GM18502 (cell line): Measurements from ENCODE around the gene F2R.
"Not testable (repeated sequence)": the region's sequence is repeated elsewhere in the genome, so short reads cannot be mapped to it uniquely, and the experiment has no call there.

ENCODE experiments used
- ATAC-seq: cut with Tn5 transposase; IDR thresholded peaks from one replicate; pipeline ENCODE4 v1.9.1; 2021; ENCODE audit warnings: mild to moderate bottlenecking; ENCODE audit not compliant: unreplicated experiment, poor library complexity

The F2R gene

GRCh38 chr5:76747706-76748105 lies 31.8 kb downstream of the F2R start:
- no peak for ATAC-seq

GRCh38 chr5:76751291-76751690 lies 35.4 kb downstream of the F2R start:
- no peak for ATAC-seq

DNA sequence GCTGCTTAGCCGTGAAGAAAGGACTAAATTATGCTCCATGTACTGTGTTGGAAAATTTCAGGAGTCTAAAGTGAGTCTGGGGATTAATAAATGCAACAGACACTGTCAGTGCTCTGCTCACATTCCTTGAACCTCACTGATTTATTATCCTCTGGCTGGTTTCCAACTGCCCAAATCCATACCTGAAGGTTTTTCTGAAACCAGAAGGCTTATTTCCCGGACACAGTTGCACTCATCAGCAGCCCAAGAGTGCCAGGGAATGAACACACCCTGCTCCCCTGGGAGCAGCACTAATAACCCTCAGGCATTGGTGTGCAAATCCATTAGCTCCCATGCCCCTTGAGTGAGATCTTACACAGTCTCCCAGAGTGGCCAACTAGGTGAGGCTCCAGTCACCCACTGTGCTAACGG lies 38.7 kb downstream of the F2R start:
- no peak for ATAC-seq

DNA sequence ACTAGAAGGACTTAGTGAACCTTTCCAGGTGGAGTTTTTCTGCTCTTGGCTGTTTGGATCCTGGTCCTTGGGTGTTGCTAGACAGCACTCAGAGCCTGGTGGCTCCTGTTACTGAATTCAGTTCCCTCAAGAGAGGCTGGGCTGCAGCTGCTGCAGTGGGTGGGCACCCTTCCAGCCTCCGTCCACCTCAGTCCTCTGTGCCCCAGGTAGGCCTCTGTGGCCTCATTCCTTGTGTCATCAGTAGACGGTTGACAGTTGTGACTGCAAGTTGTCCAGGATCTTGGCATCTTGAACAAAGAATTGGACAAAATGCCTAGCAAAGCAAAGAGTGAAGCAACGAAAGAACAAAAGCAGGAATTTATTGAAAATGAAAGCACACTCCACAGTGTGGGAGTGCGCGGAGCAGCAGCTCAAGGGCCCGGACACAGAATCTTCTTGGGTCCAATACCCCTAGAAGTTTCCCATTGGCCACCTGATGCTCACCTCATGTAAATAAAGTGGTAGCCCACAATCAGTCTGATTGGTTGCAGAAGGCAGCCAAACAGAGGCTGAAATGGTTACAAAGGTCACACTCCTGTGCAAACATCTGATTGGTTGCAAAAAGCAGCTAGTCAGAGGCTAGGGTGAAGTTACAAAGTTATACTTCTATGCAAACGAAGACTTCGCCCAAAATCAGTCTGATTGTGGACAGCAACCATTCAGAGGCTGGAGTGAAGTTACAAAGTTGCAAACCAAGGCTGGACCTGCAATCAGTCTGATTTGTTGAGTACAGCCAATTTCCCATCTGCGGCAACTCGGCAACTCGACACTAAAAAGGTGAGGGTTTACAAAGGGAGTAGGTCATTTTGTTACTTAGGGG lies 40.1 kb downstream of the F2R start:
- ATAC-seq: no peak

DNA sequence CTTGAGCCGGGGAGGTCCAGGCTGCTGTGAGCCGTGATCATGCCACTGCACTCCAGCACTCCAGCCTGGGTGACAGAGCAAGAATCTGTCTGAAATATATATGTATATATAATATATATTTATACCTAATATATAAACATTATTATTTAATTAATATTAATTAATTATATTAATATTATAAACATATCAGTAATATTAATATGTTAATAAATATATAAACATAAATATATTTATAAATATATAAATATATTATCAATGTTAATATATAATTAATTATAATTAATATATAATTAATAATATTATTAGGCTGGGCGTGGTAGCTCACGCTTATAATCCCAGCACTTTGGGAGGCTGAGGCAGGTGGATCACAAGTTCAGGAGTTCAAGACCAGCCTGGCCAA lies 41.1 kb downstream of the F2R start:
- ATAC-seq: no peak

- ATAC-seq: not testable (repeated sequence)
Measured at GRCh38 chr5:76761118-76761517, 45.2 kb downstream of the F2R start.

DNA sequence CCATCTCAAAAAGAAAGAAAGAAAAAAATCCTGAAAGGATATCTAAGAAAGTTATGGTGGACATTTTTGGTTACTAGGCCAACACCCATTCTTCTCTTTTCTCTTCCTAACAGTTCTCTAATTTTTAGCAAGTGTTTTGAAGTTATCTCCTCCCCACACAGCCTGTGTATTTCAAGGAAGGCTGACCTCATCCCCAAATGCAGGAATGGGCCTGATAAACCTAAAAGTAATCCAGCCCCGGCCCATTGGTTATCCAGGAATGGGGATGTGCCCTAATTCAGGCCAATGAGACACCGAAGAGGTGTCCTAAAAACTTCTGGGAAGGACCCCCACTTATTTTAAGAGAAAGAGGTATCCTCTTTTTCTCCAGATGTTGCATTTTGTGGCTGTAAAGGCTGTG lies 46.6 kb downstream of the F2R start:
- ATAC-seq: no peak

DNA sequence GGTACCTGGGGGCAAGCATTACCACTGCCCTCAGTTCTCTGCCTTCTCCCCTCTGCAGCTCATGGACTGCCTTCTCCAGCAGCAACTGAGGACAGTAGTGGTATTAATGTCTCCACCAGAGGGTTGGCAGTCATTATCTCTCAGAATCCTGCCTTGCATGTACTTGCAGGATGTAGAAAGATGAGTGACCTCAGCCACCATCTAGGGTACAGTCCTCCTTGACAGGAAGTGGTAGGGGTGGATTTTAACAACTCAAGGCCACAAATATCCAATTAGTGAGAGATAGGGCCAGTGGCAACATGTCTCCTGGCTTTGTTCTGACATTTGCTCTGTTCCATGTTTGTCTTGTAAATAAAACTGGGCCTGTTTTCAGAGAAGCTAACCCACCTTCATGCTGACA lies 47.2 kb downstream of the F2R start:
- ATAC-seq: no peak

GRCh38 chr5:76764374-76764773 lies 48.4 kb downstream of the F2R start:
- ATAC-seq: no peak

DNA sequence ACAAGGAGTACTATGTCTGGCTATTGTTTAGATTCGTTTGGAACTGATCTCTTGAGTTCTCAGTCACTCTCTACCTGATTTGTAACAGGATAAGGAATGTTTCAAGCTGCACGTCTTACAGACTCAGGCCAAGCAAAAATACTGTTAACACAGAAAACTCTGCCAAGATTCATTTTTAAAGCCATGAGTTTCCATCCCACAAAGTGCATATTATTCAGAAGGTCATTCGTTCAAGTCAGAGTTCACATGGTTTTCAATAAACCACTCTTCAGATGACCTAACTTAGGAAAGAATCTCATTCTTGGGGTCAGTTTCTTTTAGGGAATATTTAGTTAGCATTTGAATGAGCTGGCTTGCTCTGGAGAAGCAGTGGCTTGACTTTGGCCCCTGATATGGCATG lies 49.3 kb downstream of the F2R start:
- no peak for ATAC-seq

- ATAC-seq: no peak
Measured at GRCh38 chr5:76766746-76767145, 50.8 kb downstream of the F2R start.

DNA sequence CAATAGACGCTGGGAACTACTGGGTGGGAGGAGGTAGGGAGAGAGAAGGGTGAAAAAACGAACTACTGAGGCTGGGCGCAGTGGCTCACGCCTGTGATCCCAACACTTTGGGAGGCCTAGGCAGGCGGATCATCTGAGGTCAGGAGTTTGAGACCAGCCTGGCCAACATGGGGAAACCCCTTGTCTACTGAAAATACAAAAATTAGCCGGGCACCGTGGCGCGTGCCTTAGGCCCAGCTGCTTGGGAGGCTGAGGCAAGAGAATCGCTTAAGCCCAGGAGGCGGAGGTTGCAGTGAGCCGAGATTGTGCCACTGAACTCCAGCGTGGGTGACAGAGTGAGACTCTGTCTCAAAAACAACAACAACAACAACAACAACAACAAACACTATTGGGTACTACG lies 55.1 kb downstream of the F2R start:
- ATAC-seq: not testable (repeated sequence)

DNA sequence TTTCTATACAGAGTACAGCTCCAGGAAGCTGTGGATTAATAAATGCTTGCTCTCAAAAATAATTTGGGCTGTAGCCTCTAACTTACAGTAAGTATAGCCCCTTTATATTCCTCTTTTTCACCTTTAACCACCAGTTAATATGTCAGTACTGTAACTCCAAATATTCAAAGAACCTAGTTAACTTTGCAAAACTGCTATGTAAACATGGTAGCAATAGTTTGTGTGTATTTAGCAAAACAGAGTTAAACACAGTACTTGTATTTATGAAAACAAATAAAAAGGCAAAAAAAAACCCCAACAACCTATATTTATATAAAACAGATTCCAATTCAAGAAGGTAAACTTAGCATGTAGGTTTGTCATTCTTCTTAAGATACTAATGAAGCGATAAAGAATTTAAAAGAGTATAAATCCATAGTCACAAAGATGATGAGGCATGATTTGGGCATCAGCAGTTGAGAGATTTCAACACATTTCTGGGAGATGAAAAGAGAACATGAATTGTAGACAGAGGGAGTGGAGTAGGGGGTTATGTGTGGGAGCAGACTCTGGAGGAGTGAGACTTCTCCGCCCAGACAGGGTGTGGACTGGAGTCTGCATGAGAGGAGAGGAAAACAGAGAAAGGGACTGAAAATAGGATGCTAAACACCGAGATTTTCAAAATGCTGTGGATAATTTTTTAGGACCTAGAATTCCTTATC lies 55.9 kb downstream of the F2R start:
- no peak for ATAC-seq

DNA sequence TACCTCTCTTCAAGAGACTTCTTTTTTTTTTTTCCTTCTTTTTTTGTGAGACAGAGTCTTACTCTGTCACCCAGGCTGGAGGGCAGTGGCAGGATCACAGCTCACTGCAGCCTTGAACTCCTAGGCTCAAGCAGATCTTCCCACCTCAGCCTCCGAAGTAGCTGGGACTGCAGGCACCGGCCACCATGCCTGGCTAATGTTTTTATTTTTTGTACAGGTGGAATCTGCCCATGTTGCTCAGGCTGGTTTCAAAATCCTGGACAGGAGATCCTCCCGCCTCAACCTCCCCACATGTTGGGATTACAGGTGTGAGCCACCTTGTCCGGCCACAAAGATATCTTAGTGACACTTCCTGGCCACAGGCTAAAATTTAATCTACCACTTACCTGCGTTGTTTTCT lies 60.0 kb downstream of the F2R start:
- ATAC-seq: no peak

- no peak for ATAC-seq
Measured at GRCh38 chr5:76776391-76776790, 60.5 kb downstream of the F2R start.

DNA sequence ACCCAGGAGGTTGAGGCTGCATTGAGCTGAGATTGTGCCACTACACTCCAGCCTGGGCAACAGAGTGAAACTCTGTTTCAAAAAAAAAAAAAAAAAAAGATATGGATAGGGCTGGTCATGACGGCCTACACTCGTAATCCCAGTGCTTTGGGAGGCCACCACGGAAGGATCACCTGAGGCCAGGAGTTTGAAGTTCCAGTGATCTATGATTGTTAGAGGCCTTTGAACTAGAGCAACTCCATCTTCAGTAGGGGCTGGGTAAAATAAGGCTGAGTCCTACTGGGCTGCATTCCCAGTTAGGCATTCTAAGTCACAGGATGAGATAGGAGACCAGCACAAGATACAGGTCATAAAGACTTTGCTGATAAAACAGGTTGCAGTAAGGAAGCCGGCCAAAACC lies 64.7 kb downstream of the F2R start:
- ATAC-seq: not testable (repeated sequence)

DNA sequence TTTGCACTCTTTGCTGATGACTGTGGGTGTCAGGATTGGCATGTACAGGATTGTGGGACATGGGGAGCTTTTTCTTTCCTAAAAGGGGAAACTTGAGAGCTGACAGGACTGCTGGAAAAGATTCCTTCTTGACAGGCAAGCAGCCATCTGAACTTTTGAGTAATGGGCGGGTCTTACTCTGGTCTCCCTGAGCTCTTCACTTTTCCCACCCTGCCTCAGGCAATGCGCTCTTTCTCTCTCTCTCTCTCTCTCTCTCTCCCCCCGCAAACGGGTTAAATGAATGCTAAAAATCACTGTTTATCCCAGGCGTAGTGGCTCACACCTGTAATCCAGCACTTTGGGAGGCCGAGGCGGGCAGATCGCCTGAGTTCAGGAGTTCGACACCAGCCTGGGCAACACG lies 65.8 kb downstream of the F2R start:
- ATAC-seq: no peak

DNA sequence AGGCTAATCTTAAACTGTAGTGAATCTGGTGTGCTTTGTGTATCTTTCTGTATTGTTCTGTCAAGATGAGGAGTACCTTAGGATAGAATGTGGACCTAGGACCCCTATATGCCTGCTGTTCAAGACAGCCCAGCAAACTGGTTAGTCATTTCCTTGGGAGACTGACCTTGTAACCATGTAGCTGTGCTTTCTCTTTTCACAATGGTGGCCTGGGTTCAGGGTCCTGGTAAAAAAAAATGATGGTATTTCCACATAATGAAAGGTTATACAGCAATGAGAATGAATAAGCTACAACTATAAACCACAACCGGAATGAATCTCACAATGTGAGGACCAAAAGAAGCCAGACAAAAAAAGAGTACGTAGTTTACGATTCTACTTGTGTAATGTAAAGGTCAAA lies 66.5 kb downstream of the F2R start:
- no peak for ATAC-seq
